ENCODE measurements around the gene ZNF213.

ZNF213 gene

DNA sequence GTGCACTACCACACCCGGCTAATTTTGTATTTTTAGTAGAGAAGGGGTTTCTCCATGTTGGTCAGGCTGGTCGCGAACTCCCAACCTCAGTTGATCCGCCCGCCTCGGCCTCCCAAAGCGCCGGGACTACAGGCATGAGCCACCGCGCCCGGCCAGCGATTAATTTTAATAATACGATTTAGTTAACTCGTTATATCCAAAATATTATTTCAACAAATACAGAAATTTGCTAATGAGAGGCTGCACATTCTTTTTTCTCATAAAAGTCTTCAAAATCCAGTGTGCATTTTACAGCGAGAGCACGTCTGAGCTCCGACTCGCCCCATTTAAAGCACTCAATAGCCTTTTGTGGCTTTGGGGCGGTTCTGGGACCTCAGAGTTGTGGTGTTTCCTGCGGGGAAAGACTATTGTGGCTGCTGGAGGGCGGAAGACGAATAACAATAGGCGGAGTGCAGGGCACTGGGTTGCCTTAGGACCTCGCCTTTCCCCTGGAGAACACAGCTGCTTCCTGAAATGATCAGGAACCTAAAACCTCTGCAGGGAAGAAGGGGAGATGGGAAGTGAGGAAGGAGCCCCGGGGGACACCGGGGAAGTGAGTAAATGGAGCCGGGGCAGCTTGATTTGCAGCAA lies 32.9 kb upstream of the ZNF213 start:
- DNase-seq (ENCODE audit: low read depth), result no peak
- no peak overlapping the region for H3K4me3 ChIP-seq (ENCODE audit: low read depth, low read length)
- TF ChIP-seq, protein P1, sequence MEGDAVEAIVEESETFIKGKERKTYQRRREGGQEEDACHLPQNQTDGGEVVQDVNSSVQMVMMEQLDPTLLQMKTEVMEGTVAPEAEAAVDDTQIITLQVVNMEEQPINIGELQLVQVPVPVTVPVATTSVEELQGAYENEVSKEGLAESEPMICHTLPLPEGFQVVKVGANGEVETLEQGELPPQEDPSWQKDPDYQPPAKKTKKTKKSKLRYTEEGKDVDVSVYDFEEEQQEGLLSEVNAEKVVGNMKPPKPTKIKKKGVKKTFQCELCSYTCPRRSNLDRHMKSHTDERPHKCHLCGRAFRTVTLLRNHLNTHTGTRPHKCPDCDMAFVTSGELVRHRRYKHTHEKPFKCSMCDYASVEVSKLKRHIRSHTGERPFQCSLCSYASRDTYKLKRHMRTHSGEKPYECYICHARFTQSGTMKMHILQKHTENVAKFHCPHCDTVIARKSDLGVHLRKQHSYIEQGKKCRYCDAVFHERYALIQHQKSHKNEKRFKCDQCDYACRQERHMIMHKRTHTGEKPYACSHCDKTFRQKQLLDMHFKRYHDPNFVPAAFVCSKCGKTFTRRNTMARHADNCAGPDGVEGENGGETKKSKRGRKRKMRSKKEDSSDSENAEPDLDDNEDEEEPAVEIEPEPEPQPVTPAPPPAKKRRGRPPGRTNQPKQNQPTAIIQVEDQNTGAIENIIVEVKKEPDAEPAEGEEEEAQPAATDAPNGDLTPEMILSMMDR (IDR thresholded peaks at IDR 0.05; ENCODE audit: control insufficient read depth, extremely low read depth, insufficient read depth), result no peak

DNA sequence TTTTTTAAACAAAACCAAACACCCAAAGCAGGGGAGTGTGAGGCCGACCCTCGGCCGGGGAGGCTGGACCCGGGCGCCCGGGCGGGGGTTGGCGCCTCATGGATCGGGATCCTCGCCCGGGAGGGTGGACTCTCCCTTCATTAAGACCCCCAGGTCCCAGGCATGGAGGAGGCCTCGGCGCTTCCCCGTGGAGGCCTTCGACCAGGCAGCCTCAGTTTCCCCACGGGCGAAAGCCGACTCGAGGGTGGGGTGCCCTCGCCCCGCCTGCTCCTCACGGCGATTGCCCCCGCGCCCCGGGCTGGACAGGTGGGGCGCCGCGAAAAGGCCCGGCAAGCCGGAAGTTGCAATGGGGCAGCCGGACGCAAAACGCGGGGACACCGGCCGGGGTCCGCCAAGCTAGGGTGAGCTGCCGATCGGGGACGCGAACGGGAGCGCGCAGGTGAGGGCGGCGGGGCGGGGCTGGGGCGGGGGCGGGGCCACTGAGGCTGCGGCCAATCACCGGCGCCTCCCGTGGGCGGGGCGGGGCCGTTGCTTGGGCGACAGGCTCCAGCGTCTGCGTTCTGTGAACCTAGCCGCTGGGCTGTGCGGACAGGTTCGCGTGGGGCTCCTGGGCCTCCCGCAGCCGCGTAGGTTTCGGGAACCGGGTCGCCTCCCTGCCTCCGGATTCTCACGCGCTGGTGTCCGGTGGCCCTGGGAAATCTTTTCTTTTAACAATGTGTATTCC lies 28.5 kb upstream of the ZNF213 start:
- peak overlapping the region; percentile 75 for H3K4me3 ChIP-seq (ENCODE audit: low read depth, low read length)
- TF ChIP-seq, protein P1 (IDR thresholded peaks at IDR 0.05; ENCODE audit: control insufficient read depth, extremely low read depth, insufficient read depth), result no peak
- DNase-seq (ENCODE audit: low read depth), result peak; percentile 67

DNA sequence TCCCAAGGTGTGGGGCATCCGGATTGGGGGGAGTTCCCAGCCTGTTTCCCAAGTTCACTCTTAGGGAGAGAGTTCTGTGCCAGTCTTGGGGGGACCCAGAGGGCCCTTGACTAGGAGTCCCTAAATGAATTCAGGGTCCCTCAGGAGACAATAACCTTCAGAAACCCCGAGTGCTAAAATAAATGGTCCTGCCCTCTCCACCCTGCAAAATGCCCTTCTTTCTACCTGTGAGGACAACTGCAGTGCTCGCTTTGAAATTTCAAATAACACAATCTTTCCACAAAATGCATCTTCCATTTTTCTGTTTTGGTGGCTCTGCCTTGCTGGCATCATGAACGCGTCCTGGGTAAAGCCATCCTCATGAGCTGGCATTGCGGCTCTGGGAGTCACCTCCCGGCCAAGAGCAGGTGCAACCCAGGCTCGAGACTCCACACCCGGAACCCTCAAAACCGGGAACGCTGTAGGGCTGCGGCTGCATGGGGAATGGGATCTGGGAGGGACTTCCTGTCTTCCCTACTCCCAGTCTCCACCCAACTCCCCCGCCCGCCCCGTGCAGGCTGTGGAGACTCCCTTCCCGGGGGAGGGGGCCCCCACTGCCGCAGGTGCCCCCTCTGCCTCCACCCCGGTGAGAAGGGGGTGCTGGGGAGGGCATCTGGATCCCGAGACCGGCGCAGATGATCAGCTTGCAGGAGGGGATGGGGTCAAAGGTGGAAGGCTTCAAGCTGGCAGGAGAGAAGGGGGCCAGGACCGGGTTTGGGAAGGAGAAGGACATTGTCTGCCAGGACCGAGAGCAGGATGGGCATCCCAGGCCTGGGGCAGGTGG lies 22.6 kb upstream of the ZNF213 start, which contains the start of gene ZNF205:
ZNF205 (plus strand) TSS at position 529 of the 823 bp plus-strand sequence. CDS start 845 bp downstream, outside the sequence.
- H3K4me3 ChIP-seq (ENCODE audit: low read depth, low read length), result peak within 1 kb of the TSS; percentile 98
- DNase-seq (ENCODE audit: low read depth), result peak; percentile 72
- TF ChIP-seq, protein P1 (IDR thresholded peaks at IDR 0.05; ENCODE audit: control insufficient read depth, extremely low read depth, insufficient read depth), result no peak

DNA sequence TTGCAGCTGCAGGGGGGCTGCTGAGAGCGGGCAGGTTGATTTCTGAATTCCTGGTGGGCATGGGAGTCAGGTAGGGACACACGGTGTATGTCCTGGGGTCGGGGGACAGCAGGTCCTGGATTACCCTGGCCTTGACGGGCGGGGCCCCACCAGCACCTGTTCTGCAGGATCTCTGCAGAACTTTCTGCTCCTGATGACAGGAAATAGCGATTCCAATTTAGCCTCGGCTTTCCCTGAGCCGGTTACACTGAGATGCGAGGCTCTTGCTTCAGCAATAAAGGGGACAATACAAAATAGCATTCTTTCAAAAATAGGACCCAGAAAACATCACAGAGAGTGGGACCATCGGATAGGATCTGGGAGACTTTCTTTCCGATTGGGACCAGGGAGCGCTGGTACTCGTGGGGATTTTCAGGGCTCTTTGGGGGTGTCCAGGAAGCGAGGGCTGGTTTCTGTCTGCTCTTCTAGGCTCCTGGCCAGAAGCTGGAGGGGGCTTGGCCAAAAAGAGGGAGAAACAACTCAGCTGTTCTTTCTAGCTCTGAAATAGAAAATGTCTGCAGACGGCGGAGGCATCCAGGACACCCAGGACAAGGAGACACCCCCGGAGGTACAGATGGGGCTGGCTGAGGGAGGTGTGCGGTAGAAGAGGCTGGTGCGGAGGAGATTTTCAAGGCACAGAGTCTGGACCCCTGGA lies 21.8 kb upstream of the ZNF213 start:
- H3K4me3 ChIP-seq (ENCODE audit: low read depth, low read length), result peak overlapping the region; percentile 98

DNA sequence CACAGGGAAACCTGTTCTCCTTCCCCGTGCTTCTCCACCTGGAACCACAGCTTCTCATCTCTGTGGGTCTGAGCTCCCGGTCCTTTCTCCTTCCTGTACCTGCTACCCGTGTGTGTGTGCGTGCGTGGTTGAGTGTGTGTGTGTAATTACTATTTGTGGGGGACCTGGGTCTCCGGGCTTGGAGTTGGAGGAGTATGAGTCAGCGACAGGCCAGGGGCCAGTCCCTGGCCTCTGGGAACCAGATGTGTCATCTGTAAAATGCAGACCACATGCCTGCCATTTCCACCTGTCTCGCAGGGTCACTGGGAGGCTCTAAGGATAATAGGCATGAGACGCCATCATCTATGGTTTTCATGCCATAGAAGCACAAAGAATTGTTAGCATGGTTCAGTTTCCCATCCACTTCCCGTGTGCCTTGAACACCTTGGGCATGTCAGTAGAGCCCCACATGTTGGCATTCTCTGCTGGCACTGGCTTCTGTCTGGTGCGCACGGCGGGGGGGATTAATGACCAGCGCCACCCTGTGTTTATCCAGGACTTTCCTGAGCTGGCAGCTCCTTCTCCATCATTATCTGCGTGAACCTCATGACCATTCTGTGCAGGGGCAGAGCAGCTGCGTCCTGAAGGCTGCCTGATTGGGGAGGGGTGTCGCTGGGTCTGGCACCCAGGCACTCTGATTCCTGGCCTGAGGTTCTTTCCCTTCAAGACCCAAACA lies 20.9 kb upstream of the ZNF213 start:
- TF ChIP-seq, protein P1 (IDR thresholded peaks at IDR 0.05; ENCODE audit: control insufficient read depth, extremely low read depth, insufficient read depth), result no peak
- DNase-seq (ENCODE audit: low read depth), result no peak
- H3K4me3 ChIP-seq (ENCODE audit: low read depth, low read length), result peak overlapping the region; percentile 98

More for the DNA sequence above, 21.8 kb upstream of the ZNF213 start:
- no peak for DNase-seq (ENCODE audit: low read depth)
- TF ChIP-seq, protein P1 (IDR thresholded peaks at IDR 0.05; ENCODE audit: control insufficient read depth, extremely low read depth, insufficient read depth), result no peak

DNA sequence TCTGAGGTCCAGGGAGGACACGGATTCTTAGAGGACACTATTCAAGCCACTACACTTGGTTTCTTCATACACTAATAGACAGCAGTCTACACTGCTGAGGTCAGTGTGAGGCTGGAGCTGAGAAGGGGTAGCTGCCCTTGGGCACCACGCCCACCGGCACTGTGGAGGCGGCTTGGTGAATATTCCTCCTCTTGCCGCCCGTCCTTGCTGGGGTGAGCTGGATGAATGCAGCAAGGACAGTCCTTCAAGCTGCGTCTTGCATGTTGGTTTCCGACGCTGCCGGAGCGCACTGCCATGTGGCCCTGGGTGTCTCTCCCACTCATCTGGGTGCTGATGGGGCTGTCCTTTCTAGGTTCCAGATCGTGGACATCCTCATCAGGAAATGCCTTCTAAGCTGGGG lies 19.8 kb upstream of the ZNF213 start:
- TF ChIP-seq, protein P1 (IDR thresholded peaks at IDR 0.05; ENCODE audit: control insufficient read depth, extremely low read depth, insufficient read depth), result no peak
- no peak overlapping the region for H3K4me3 ChIP-seq (ENCODE audit: low read depth, low read length)
- DNase-seq (ENCODE audit: low read depth), result no peak
